Thyroid gland (tissue), 4 donors: ENCODE data around the gene MTARC2. TPM values are rescaled to one million over a fixed set of nuclear protein-coding genes. Genes with fewer than 3 reads are reported as not detected.

Experiments used
- DNase-seq, 2 donors: peaks; one replicate each; pipeline ENCODE4 v3.0.0-alpha.2; 2019
- H3K27ac ChIP-seq, 3 donors: fragments of 200-600 bp; sonication (generic); 1 replicate in 2 of 3; 2 replicates in 1 of 3; pipeline ENCODE4 v1.5.1; 2016 to 2019; ENCODE audit warnings: mild to moderate bottlenecking in 1 of 3, moderate library complexity in 1 of 3
- H3K27me3 ChIP-seq: fragments of 200-600 bp; sonication (generic); one replicate; pipeline ENCODE4 v1.5.1; 2019
- H3K36me3 ChIP-seq, 2 donors: fragments of 200-600 bp; sonication (generic); one replicate each; pipeline ENCODE4 v1.5.1; 2016 to 2019
- H3K4me1 ChIP-seq, 2 donors: fragments of 200-600 bp; sonication (generic); one replicate each; pipeline ENCODE4 v1.5.1; 2017 to 2019
- H3K4me3 ChIP-seq, 3 donors: fragments of 200-600 bp; sonication (generic); replicated peaks in 1 of 3; 1 replicate in 2 of 3; 2 replicates in 1 of 3; pipeline ENCODE4 v1.5.1; 2016; ENCODE audit warnings: mild to moderate bottlenecking in 1 of 3
- H3K9me3 ChIP-seq: fragments of 200-600 bp; sonication (generic); one replicate; pipeline ENCODE4 v1.5.1; 2017
- CTCF ChIP-seq, 6 experiments: fragments of 200-600 bp in 3 of 6; fragments of 450-650 bp in 3 of 6; sonication (generic) in 3 of 6; IDR thresholded peaks; one replicate each; pipeline ENCODE4 v1.5.1; 2016 to 2019; ENCODE audit warnings: antibody characterized with exemption in 6 of 6, mild to moderate bottlenecking in 2 of 6, inconsistent platforms in 1 of 6, moderate library complexity in 1 of 6
- POLR2A ChIP-seq, 2 donors: fragments of 450-650 bp; IDR thresholded peaks; one replicate each; pipeline ENCODE4 v1.6.1; 2017; ENCODE audit warnings: antibody characterized with exemption in 2 of 2, mild to moderate bottlenecking in 2 of 2, moderate library complexity in 1 of 2
- WGBS, 2 donors: methylation state at CpG; one replicate each; pipeline ENCODE4 v1.1.5; 2017; 5-methylcytosine and 5-hydroxymethylcytosine counted together
- intact Hi-C: fragments of 100-400 bp; cut with DNase I; formaldehyde crosslinking; loops from one replicate; pipeline ENCODE4 v1.15.1; 2023
- total RNA-seq, 4 donors: library from RNA; depleted of rRNA; stranded (reverse); fragments of >200 nt; gene quantifications; one replicate each; pipeline ENCODE4 v1.2.3, GENCODE V29; 2016

The MTARC2 gene
- total RNA-seq, 4 donors from 2014 or later: 69.5 to 81.3 (median 75.8) TPM

GRCh38 chr1:220775240-220775853, 27.2 kb downstream of the MTARC2 start:
- WGBS, 2 donors: 36 to 37% methylated on average over 8 of the region's 8 CpGs
- no peaks in the 10 kb centered on the region for H3K9me3 ChIP-seq
- TF ChIP-seq CTCF (IDR thresholded peaks at IDR 0.05) (peak; percentile 46 to 84 (median 68)), POLR2A (IDR thresholded peaks at IDR 0.05) (no peak)
- H3K36me3 ChIP-seq: peaks cover 9 to 12% of the 10 kb centered on the region in 2 donors
- H3K27ac ChIP-seq: no peak overlapping the region
- H3K4me3 ChIP-seq: no peak overlapping the region
- intact Hi-C loops: loop anchor here (5.0 kb wide), 1 partner anchor 93 kb away; no protein-coding TSS in a partner anchor
- H3K27me3 ChIP-seq: no peaks in the 10 kb centered on the region
- peak; percentile 27 to 47 for DNase-seq
- H3K4me1 ChIP-seq: no peaks in the 10 kb centered on the region

- H3K36me3 ChIP-seq: peaks cover 2 to 7% of the 10 kb centered on the region in 2 donors
- intact Hi-C loops: loop anchor here (5.0 kb wide), 1 partner anchor 94 kb away; no protein-coding TSS in a partner anchor
- 92 to 94% methylated on average over 7 of the region's 7 CpGs for WGBS, 2 donors
- H3K27me3 ChIP-seq: no peaks in the 10 kb centered on the region
- H3K4me1 ChIP-seq: no peaks in the 10 kb centered on the region
- TF ChIP-seq CTCF (IDR thresholded peaks at IDR 0.05): no peak
- no peak for TF ChIP-seq POLR2A (IDR thresholded peaks at IDR 0.05)
- no peak overlapping the region for H3K4me3 ChIP-seq
- H3K27ac ChIP-seq: no peak overlapping the region
- no peak for DNase-seq
- no peaks in the 10 kb centered on the region for H3K9me3 ChIP-seq
Observed at GRCh38 chr1:220776254-220776653, 28.1 kb downstream of the MTARC2 start.

- H3K4me3 ChIP-seq: no peak overlapping the region
- no peaks in the 10 kb centered on the region for H3K27me3 ChIP-seq
- H3K4me1 ChIP-seq: no peaks in the 10 kb centered on the region
- intact Hi-C loops: loop anchor here (5.0 kb wide), 1 partner anchor 95 kb away; no protein-coding TSS in a partner anchor
- 34 to 38% methylated on average over 18 to 19 of the region's 19 CpGs for WGBS, 2 donors
- H3K27ac ChIP-seq: no peak overlapping the region
- peaks cover 2 to 6% of the 10 kb centered on the region in 2 donors for H3K36me3 ChIP-seq
- DNase-seq: peak; percentile 80 to 83
- H3K9me3 ChIP-seq: no peaks in the 10 kb centered on the region
- TF ChIP-seq POLR2A (IDR thresholded peaks at IDR 0.05): no peak
- TF ChIP-seq CTCF (IDR thresholded peaks at IDR 0.05): peak; percentile 53 to 89 (median 84)
Observed at GRCh38 chr1:220776720-220777326, 28.7 kb downstream of the MTARC2 start.

- TF ChIP-seq CTCF (IDR thresholded peaks at IDR 0.05): no peak
- TF ChIP-seq POLR2A (IDR thresholded peaks at IDR 0.05): no peak
- H3K36me3 ChIP-seq: peaks cover 0 to 4% of the 10 kb centered on the region in 2 donors
- intact Hi-C loops: no loop called here
- no peak for DNase-seq
- H3K27ac ChIP-seq: peak overlapping the region in 1 of 3 donors; percentile 92
- H3K4me1 ChIP-seq: peaks cover 23 to 31% of the 10 kb centered on the region in 2 donors
- H3K9me3 ChIP-seq: no peaks in the 10 kb centered on the region
- 83 to 94% methylated on average over 3 of the region's 3 CpGs for WGBS, 2 donors
- H3K4me3 ChIP-seq: no peak overlapping the region
- H3K27me3 ChIP-seq: no peaks in the 10 kb centered on the region
Observed at GRCh38 chr1:220783453-220783852, 35.3 kb downstream of the MTARC2 start.

GRCh38 chr1:220784751-220785150, 36.6 kb downstream of the MTARC2 start:
- intact Hi-C loops: no loop called here
- Histone ChIP-seq H3K27ac (peak overlapping the region; percentile 90 to 92 (median 91)), H3K4me3 (no peak overlapping the region), H3K36me3 (peaks cover 0 to 4% of the 10 kb centered on the region in 2 donors), H3K9me3 (no peaks in the 10 kb centered on the region), H3K4me1 (peaks cover 33 to 44% of the 10 kb centered on the region in 2 donors), H3K27me3 (no peaks in the 10 kb centered on the region)
- 95 to 98% methylated on average over 4 of the region's 4 CpGs for WGBS, 2 donors
- peak in 1 of 2 donors; percentile 21 for DNase-seq
- TF ChIP-seq POLR2A (IDR thresholded peaks at IDR 0.05) (no peak), CTCF (IDR thresholded peaks at IDR 0.05) (no peak)
